GM12801 (cell line): Measurements from ENCODE around the gene COG2.

ENCODE experiments used
- TF ChIP-seq, protein P1 (sequence below): IDR thresholded peaks from one replicate; pipeline ENCODE4 v1.5.1; 2011; ENCODE audit warnings: control low read depth; ENCODE audit not compliant: insufficient read length; ENCODE audit errors: extremely low read depth

The COG2 gene

DNA sequence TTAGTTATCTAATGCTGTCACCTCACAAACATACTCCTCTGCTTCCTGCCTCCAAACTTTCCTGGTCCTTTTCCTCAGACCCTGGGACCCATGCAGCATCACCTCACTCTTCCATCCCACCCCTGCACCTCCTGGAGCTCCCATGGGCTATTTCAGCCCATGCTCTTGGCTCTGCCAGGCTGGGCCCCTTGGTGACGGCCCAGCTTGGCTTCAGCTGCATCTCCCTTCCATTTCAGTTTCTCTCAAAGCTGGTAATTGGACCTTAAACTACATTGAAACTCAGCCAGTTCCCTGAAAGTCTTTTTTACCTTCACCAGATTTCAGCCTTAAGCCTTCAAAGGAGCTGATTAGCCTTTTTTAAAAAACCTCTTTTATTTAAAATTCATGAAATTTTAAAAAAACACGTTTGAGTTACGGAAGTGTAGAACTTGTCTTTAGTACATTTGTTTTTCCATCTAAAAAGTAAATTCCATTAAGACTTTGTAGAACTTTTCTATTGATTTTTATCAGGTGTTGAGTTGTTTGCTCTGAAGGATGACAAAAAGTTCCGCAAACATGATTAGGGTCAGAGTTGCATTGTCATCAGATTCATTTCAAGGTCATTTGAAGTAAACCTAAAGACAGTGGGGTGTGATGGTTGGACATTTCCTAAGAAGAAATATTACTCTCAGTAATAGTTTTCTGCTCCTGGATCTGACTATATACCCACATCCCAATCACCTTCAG is 38.2 kb downstream of the COG2 start:
- TF ChIP-seq, protein P1, sequence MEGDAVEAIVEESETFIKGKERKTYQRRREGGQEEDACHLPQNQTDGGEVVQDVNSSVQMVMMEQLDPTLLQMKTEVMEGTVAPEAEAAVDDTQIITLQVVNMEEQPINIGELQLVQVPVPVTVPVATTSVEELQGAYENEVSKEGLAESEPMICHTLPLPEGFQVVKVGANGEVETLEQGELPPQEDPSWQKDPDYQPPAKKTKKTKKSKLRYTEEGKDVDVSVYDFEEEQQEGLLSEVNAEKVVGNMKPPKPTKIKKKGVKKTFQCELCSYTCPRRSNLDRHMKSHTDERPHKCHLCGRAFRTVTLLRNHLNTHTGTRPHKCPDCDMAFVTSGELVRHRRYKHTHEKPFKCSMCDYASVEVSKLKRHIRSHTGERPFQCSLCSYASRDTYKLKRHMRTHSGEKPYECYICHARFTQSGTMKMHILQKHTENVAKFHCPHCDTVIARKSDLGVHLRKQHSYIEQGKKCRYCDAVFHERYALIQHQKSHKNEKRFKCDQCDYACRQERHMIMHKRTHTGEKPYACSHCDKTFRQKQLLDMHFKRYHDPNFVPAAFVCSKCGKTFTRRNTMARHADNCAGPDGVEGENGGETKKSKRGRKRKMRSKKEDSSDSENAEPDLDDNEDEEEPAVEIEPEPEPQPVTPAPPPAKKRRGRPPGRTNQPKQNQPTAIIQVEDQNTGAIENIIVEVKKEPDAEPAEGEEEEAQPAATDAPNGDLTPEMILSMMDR: no peak

DNA sequence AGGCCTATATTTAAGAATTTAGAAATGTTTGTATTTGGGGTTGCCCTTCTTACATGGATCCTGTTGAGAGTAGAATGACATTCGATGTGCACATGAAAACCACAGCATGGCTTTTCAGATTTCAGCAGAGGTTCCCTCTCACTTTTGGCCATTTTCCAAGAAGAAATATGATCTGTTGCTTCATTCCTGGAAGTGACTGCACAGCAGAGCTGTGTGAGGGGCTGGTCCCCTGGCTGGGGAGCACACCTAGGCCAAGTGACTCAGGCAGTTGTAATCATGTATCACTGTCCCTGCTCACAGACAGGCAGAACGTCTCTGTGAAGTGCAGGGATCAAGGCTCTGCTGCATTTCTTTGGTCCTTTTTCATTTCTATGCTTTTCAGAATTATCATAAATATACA is 39.3 kb downstream of the COG2 start:
- TF ChIP-seq, protein P1: no peak

DNA sequence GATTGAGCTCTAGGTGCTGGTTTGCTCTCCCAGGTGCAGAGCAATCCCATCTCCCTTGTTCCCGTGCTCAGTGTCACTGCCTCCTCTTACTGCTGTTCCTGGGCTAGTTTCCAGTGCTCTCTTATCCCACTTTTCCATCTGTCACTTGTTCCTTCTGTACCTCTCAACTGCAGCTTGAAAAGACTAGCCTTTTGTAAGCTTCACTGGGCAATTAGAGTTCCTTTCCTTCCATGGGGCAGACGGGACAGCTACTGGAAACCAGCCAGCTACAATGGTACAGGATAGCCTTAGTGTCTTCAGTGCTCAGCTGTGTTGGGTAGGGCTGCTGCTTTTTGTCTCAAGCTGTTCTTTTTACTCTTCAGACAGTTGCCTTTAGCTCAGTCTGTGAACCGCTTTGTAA is 40.0 kb downstream of the COG2 start:
- TF ChIP-seq, protein P1: no peak

DNA sequence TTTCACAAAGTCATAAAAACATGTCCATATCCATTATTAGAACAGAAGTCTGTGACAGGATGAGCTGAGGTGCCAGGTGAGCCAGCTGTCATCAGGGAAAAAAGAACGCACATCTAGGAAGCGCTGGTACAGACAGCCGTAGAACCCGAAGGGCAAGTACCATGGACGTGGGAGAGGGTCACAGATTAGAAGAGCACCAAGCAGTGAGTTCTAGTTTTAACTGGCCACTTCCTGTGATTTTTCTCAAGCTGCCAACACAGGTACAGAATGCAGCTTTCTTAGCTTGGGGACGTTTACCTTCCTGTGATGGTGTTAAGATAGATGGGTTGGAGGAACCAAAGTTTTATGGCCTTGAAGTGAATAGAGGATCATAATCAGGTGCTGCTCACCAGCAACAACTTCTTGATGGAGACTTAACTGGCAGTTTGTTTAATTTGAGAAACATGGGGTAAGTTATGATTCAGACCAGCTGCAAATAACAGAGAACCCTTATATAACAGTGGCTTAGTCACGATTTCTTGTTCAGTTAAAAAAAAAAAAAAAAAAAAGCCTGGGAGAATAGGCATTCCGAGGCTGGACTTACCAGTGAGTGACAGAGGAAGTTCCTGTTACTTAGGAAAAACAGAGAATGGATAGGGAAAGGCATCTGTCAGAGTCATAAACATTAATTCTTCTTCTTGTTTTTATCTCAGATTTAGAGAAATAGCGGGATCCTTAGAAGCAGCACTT is 40.8 kb downstream of the COG2 start:
- TF ChIP-seq, protein P1: no peak

DNA sequence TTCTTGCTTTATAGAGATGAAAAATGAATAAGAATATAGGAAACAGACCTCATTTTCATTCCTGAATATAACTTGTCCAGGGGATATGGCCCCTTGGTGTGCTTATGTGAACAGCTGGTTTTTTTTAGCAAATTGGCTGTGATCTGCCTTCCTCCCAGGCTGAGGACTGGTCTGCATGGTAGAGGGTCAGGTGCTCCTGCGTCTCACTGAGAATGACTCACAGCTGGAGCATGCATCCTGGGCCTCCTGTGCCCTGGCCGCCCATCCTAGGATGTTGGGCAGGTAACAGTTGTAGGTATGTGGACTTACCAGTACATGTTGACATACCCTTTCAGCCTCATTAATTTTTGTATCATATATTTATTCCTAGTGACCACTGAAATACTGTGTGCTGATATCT is 41.9 kb downstream of the COG2 start:
- TF ChIP-seq, protein P1: no peak

DNA sequence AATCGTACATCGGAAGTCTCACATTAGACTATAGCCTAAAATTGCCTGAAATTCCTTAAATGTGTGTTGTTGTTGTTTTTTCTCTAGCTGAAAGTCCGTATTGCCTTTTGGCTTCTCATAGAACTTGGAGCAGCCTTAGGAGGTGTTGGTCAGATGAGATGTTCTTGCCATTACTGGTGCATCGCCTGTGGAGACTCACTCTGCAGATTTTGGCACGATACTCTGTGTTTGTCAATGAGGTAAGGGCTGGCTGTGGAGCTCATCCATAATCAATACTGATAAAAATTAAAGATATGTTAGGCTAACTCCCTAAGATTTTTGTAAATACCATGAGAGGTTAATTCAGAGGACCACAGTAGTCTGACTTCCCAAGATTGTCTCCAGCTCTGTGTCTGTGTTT is 42.7 kb downstream of the COG2 start:
- TF ChIP-seq, protein P1: no peak

DNA sequence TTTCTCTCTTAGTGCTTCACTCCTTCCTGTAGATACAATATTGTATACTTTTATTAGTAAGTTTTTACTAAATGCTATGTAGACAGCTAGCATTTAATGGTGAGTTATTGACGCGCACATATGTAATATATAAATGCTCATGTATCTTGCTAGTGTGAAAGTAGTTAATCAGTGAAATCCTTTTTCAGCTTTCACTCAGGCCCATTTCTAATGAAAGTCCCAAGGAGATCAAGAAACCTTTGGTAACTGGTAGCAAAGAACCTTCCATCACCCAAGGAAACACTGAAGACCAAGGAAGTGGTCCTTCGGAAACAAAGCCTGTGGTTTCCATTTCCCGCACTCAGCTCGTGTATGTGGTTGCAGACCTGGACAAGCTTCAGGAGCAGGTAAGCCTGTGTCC is 44.5 kb downstream of the COG2 start:
- TF ChIP-seq, protein P1: no peak
